GM12874 (cell line): Measurements from ENCODE around the gene MUC5AC.

ENCODE experiments used
- TF ChIP-seq, protein P1 (sequence below): IDR thresholded peaks from 2 replicates; pipeline ENCODE4 v1.5.1; 2011; ENCODE audit warnings: low read depth, mild to moderate bottlenecking, control low read depth, low read length, moderate library complexity; ENCODE audit not compliant: insufficient read depth

Gene MUC5AC

DNA sequence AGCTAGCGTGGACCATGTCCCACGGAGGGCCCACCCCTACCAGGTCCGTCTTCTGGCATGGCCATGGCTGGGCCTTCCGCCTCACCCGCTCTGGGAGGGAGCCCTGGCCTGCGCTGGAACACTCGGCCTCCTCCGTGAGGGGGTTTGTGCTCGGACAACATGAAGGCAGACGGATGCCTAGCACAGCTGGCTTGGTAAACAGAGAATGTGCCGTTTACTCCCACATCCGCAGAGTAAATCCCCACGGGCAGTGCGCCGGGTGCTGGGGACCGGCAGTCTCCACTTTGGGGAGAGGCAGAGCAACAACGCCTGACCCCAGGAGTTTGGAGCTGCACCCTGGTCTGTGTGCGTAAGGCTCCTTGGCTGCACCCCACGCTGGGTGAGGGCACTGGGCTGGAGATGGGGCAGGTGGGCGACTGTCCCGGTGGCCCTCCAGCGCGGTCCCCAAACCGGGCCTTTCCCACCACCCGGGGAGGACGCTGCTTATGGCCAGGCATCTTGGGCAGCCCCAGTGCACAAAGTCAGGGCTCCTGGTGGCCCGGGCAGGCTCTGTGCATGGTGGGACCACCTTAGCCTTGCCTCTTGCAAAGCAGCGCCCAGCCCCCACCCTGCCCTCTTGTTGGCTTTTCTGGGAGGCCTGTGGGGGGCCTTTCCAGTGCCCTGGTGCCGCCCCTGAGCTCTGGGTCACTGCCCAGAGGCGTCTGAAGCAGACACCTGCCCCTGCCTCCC lies 30.7 kb upstream of the MUC5AC start:
- TF ChIP-seq, protein P1, sequence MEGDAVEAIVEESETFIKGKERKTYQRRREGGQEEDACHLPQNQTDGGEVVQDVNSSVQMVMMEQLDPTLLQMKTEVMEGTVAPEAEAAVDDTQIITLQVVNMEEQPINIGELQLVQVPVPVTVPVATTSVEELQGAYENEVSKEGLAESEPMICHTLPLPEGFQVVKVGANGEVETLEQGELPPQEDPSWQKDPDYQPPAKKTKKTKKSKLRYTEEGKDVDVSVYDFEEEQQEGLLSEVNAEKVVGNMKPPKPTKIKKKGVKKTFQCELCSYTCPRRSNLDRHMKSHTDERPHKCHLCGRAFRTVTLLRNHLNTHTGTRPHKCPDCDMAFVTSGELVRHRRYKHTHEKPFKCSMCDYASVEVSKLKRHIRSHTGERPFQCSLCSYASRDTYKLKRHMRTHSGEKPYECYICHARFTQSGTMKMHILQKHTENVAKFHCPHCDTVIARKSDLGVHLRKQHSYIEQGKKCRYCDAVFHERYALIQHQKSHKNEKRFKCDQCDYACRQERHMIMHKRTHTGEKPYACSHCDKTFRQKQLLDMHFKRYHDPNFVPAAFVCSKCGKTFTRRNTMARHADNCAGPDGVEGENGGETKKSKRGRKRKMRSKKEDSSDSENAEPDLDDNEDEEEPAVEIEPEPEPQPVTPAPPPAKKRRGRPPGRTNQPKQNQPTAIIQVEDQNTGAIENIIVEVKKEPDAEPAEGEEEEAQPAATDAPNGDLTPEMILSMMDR: no peak

DNA sequence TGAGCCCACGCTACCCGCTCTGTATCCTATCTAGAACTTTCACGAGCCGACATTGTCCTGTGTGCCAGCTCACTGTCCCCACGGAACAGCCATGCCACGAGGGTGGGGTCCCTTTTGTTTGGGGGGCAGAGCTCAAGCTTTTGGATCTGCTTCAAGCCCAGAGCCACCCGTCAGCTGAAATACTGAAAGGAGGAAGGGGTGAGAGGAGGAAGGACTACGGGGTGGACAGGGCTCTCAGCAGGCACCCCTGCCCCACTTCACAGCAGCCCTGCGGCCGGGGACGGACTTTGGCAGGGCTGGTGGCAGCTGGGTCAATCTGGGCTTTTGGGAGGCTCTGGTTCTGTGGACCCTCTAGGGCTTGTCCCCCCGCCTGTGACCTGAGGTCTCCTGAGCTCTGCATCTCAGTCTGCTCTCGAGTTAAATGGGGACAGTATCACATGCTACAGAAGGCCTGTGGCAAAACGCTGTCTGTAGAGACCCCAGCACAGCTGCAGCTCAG lies 30.0 kb upstream of the MUC5AC start:
- TF ChIP-seq, protein P1: no peak

DNA sequence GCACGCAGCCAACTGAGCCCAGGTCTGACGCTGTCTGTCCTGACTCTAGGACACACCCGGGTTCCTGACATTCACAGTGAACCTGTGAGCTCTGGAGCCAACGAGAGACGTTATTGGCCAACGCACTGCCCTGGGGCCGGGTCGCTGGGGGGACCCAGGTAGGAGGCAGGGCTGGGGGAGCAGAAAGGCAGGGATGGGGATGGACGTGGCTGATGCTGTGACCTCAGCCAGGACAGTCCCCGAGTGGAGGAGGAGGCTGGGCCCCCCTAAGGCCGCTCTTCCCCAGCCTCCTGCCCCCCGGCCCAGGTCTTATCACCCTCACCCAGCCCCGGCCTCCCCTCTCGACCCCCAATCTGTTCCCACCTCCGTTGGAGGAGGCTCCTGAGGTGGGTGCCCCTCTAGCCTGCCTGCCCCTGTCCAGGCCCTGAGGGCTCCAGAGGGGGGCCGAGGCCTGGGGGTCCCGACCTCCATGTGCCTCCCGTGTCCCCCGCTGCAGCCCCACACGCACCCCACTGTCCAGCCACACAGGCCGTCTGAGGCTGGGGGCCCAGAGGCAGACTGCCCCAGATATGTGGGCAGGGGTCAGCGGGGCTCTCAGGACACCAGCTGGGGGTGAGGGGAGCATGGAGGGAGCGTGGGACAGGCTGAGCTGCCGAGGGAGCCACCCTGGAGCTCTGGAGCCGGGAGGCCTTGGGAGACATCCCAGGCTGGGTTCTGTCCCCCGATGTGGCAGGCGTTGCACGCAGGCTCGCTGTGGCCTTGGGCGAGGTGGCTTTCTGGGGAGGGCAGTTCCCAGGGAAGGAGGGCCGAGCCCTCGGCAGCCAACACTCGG lies 29.2 kb upstream of the MUC5AC start:
- TF ChIP-seq, protein P1: no peak

DNA sequence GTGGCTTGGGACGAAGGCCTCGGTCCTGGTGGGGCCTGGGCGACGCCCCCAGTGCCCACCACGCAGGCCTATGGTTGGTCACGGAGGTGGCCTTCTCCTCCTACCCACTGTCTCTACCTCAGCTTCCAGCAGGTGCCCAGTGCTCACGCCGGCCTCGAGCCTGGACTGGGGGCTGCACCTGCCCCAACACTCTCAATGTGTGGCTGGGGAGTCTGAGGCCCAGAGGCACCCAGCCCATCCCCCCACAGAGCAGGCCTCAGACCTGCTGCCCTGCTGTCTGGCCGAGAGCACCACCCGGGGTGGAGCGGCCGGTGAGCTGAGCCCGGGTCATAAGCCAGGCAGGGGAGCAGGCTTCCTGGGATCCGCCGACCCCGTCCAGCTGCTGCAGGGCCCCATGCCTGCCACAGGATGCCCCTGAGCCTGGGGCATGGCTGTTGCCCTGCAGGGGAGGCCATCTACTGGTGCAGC lies 28.6 kb upstream of the MUC5AC start:
- TF ChIP-seq, protein P1: no peak

DNA sequence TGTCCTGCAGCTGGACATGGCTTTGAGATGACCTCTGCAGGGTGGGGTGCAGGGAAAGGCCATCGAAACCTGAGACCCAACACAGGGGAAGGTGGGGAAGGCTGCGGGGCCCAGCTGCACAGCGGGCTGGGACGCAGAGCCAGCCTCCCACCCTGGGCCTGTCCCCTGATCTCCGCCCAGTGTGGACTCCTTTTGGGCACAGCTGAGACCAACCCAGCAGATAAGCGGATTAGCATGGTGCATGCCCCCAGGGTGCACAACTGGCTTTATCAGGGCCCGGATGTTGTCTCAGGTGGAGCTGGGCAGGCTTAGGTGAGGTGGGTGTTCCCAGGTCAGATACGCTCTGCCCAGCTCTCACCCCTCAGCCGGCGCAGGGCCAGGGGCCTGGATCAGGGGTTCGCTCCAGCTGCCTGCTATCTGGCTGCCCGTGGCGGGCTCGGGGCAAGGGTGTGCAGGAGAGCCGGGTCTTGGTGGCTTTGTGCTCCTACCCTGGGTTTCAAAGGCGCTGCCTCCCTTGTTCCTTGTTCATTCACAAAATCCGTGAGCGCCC lies 28.1 kb upstream of the MUC5AC start:
- TF ChIP-seq, protein P1: no peak

DNA sequence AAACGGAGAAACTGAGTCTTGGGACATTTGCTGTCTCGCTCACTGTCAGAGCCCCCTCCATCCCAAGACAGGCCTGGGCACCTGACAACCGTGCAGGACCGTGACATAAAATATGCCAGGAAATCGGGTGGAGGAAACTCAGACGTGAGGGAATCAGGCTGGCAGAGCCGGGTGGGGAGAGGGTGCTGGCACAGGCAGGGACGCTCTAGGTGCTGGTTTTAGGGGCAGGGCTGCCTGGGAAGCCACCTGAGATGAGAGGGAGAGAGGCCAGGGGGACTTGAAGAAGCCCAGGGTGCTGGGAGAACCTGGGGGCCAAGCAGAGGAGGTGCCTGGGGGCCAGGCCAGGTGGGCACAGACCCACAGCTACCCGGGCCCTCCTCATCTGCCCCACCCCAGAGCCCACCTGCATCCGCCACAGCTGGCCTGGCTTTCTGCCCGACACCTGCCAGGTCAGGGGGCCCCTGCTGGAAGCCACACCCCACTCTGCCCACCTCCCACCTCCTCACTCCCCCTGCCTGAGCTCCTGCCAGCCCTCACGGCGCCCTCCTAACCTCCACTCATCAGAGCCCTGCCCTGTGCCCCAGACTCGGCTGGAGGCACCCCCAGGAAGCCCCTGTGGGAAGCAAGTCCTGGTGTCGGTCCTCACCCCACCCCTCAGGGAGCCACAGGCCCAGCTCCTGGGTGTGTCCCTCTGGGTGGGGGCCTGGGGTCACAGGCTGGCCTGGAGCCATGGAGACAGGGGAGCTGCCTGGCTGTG lies 27.3 kb upstream of the MUC5AC start:
- TF ChIP-seq, protein P1: no peak
